ENCODE results near the gene FGD6.

GRCh38 chr12:95206916-95207315 lies 10.4 kb downstream of the FGD6 start:
- TF ChIP-seq, protein P1, sequence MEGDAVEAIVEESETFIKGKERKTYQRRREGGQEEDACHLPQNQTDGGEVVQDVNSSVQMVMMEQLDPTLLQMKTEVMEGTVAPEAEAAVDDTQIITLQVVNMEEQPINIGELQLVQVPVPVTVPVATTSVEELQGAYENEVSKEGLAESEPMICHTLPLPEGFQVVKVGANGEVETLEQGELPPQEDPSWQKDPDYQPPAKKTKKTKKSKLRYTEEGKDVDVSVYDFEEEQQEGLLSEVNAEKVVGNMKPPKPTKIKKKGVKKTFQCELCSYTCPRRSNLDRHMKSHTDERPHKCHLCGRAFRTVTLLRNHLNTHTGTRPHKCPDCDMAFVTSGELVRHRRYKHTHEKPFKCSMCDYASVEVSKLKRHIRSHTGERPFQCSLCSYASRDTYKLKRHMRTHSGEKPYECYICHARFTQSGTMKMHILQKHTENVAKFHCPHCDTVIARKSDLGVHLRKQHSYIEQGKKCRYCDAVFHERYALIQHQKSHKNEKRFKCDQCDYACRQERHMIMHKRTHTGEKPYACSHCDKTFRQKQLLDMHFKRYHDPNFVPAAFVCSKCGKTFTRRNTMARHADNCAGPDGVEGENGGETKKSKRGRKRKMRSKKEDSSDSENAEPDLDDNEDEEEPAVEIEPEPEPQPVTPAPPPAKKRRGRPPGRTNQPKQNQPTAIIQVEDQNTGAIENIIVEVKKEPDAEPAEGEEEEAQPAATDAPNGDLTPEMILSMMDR (IDR thresholded peaks at IDR 0.05), result no peak
- no peak for TF ChIP-seq POLR2A (IDR thresholded peaks at IDR 0.05)

Data from ovary (tissue), 3 donors.